Glomerular visceral epithelial cell (primary cell): Measurements from ENCODE around the gene CDH12.
"Not testable (repeated sequence)": the region's sequence is repeated elsewhere in the genome, so short reads cannot be mapped to it uniquely, and the experiment has no call there.

ENCODE experiments used
- DNase-seq: peaks from one replicate; pipeline ENCODE4 v3.0.0-alpha.2; 2016; ENCODE audit errors: extremely low spot score

Gene CDH12

GRCh38 chr5:22560147-22560546, 293.0 kb downstream of the CDH12 start:
- no peak for DNase-seq

- no peak for DNase-seq
Measured at GRCh38 chr5:22557251-22557650, 295.9 kb downstream of the CDH12 start.

- DNase-seq, result no peak
Measured at GRCh38 chr5:22554475-22554874, 298.7 kb downstream of the CDH12 start.

- DNase-seq, result no peak
Measured at GRCh38 chr5:22549876-22550671, 303.1 kb downstream of the CDH12 start.

GRCh38 chr5:22542340-22542739, 310.8 kb downstream of the CDH12 start:
- no peak for DNase-seq

- DNase-seq, result no peak
Measured at GRCh38 chr5:22541037-22541436, 312.1 kb downstream of the CDH12 start.

GRCh38 chr5:22539762-22540161, 313.4 kb downstream of the CDH12 start:
- no peak for DNase-seq

- DNase-seq, result no peak
Measured at GRCh38 chr5:22531986-22532385, 321.2 kb downstream of the CDH12 start.

- DNase-seq, result no peak
Measured at GRCh38 chr5:22521521-22521920, 331.6 kb downstream of the CDH12 start.

GRCh38 chr5:22516497-22516896, 336.6 kb downstream of the CDH12 start:
- DNase-seq, result not testable (repeated sequence)

GRCh38 chr5:22514231-22514630, 338.9 kb downstream of the CDH12 start:
- DNase-seq, result no peak

GRCh38 chr5:22505891-22506290, 347.3 kb downstream of the CDH12 start:
- no peak for DNase-seq

- no peak for DNase-seq
Measured at GRCh38 chr5:22504411-22504810, 348.7 kb downstream of the CDH12 start.

- no peak for DNase-seq
Measured at GRCh38 chr5:22500556-22500955, 352.6 kb downstream of the CDH12 start.

GRCh38 chr5:22496666-22497065, 356.5 kb downstream of the CDH12 start:
- DNase-seq, result no peak

- no peak for DNase-seq
Measured at GRCh38 chr5:22495016-22495720, 358.0 kb downstream of the CDH12 start.

GRCh38 chr5:22488427-22488826, 364.7 kb downstream of the CDH12 start:
- DNase-seq, result no peak

- no peak for DNase-seq
Measured at GRCh38 chr5:22480305-22480704, 372.8 kb downstream of the CDH12 start.

- no peak for DNase-seq
Measured at GRCh38 chr5:22473886-22474285, 379.3 kb downstream of the CDH12 start.

GRCh38 chr5:22471154-22471553, 382.0 kb downstream of the CDH12 start:
- DNase-seq, result no peak

GRCh38 chr5:22470408-22470807, 382.7 kb downstream of the CDH12 start:
- DNase-seq, result no peak

GRCh38 chr5:22465616-22466015, 387.5 kb downstream of the CDH12 start:
- DNase-seq, result no peak

- DNase-seq, result no peak
Measured at GRCh38 chr5:22465177-22465576, 388.0 kb downstream of the CDH12 start.
